Neural progenitor cell (in vitro differentiated cells): Measurements from ENCODE around the gene PTPN2.

Source experiments
- CTCF ChIP-seq: fragments of 200-600 bp; sonication (generic); IDR thresholded peaks from 2 replicates; pipeline ENCODE4 v1.5.1; 2017; ENCODE audit warnings: antibody characterized with exemption, mild to moderate bottlenecking
- EZH2phosphoT487 ChIP-seq: fragments of 200-600 bp; sonication (generic); IDR thresholded peaks from 2 replicates; pipeline ENCODE4 v1.6.1; 2017; ENCODE audit warnings: antibody characterized with exemption

- TF ChIP-seq CTCF: no peak
- no peak for TF ChIP-seq EZH2phosphoT487
Observed at GRCh38 chr18:12840382-12840781, 43.7 kb downstream of the PTPN2 start.
